ENCODE data around the gene UHRF2. TPM values are rescaled to one million over a fixed set of nuclear protein-coding genes. Genes with fewer than 3 reads are reported as not detected.

UHRF2 gene
- total and polyA plus RNA-seq, 2 of the 4 experiments (the other 2 are of a cell fraction): 27.6 to 37.3 TPM

- ATAC-seq (ENCODE audit: low read depth): no peak
These were observed 122.6 kb downstream of the UHRF2 start for GRCh38 chr9:6535594-6535993.

More at GRCh38 chr9:6535594-6535993, 122.6 kb downstream of the UHRF2 start:
- no peak overlapping the region for H3K27ac ChIP-seq (ENCODE audit: insufficient read depth, low read length)
- no peak overlapping the region for H3K4me2 ChIP-seq (ENCODE audit: low read depth, low read length)
- H3K9me1 ChIP-seq (ENCODE audit: insufficient read depth, low read length): peaks cover 3% of the 10 kb centered on the region; the same call in 1 of the 2 replicates
- no TSS peak for BruUV-seq (replicated peaks)
- no peak overlapping the region for H4K91ac ChIP-seq (ENCODE audit: insufficient read depth, low read depth, low read length)
- ChIA-PET POLR2A (ENCODE audit: unreplicated experiment) (no interaction called here), CTCF (interaction anchor here (0.9 kb wide), 1 partner anchor 40 kb away, joined by 3 read pairs; no protein-coding TSS in a partner anchor)
- H2AFZ ChIP-seq (replicated peaks; ENCODE audit: low read length, poor library complexity): no peak overlapping the region
- no peak overlapping the region for H4K8ac ChIP-seq (ENCODE audit: low read depth in 2 of 2, low read length in 2 of 2)
- no peaks in the 10 kb centered on the region for H3K36me3 ChIP-seq (ENCODE audit: control insufficient read depth, insufficient read depth, low read length)
- H3K14ac ChIP-seq (replicated peaks; ENCODE audit: low read depth, low read length): no peak overlapping the region
- H2BK20ac ChIP-seq (ENCODE audit: low read depth, low read length): no peak overlapping the region
- dilution Hi-C loops (cut with HindIII; ENCODE audit: low sequenced_read_pairs, unreplicated experiment): no loop called here
- WGBS, 2 experiments (ENCODE audit: extremely low coverage in 2 of 2, insufficient read length in 1 of 2): 72% methylated on average over 2 of the region's 3 CpGs; no CpG with 5 or more reads in 1 of the 2 experiments
- 0 out of 2 replicates have a peak, but pooled peaks cover 2% of the 10 kb centered on the region for H3K4me1 ChIP-seq (ENCODE audit: control insufficient read depth, insufficient read depth, low read length)
- H3K9ac ChIP-seq (ENCODE audit: low read depth, low read length): no peak overlapping the region
- no peak overlapping the region for H3K56ac ChIP-seq (ENCODE audit: extremely low read depth, insufficient read depth, low read length)
- no peaks in the 10 kb centered on the region for H4K20me1 ChIP-seq (ENCODE audit: insufficient read depth, low read length)
- no peak overlapping the region for H4K5ac ChIP-seq (ENCODE audit: low read depth, low read length)
- TF ChIP-seq MAFK (IDR thresholded peaks at IDR 0.05; ENCODE audit: low read depth, low read length): no peak
- no peak for TF ChIP-seq POLR2A (IDR thresholded peaks at IDR 0.05; ENCODE audit: low read depth, low read length)
- TF ChIP-seq, protein P1, sequence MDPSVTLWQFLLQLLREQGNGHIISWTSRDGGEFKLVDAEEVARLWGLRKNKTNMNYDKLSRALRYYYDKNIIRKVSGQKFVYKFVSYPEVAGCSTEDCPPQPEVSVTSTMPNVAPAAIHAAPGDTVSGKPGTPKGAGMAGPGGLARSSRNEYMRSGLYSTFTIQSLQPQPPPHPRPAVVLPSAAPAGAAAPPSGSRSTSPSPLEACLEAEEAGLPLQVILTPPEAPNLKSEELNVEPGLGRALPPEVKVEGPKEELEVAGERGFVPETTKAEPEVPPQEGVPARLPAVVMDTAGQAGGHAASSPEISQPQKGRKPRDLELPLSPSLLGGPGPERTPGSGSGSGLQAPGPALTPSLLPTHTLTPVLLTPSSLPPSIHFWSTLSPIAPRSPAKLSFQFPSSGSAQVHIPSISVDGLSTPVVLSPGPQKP (IDR thresholded peaks at IDR 0.05; ENCODE audit: borderline replicate concordance, low read depth, low read length): no peak
- no peak for TF ChIP-seq FOS (IDR thresholded peaks at IDR 0.05; ENCODE audit: low read depth, low read length)
- TF ChIP-seq RAD21 (IDR thresholded peaks at IDR 0.05; ENCODE audit: low read length): no peak
- no peak for TF ChIP-seq MAZ (IDR thresholded peaks at IDR 0.05; ENCODE audit: borderline replicate concordance, low read depth, low read length)
- TF ChIP-seq SMC3 (IDR thresholded peaks at IDR 0.05; ENCODE audit: low read depth, low read length): no peak
- TF ChIP-seq RCOR1 (IDR thresholded peaks at IDR 0.05; ENCODE audit: insufficient replicate concordance, low read length): no peak
- TF ChIP-seq BHLHE40 (IDR thresholded peaks at IDR 0.05; ENCODE audit: low read depth, low read length): no peak
- no peak for TF ChIP-seq RFX5 (IDR thresholded peaks at IDR 0.05; ENCODE audit: low read depth, low read length)
- no peak for TF ChIP-seq CEBPB (IDR thresholded peaks at IDR 0.05; ENCODE audit: low read depth, low read length)
- TF ChIP-seq CHD1 (IDR thresholded peaks at IDR 0.05; ENCODE audit: low read depth, low read length): no peak
- no peak for TF ChIP-seq NFE2L2 (IDR thresholded peaks at IDR 0.05; ENCODE audit: low read depth, low read length)
- TF ChIP-seq MXI1 (IDR thresholded peaks at IDR 0.05; ENCODE audit: borderline replicate concordance, low read depth, low read length): no peak
- TF ChIP-seq USF2 (IDR thresholded peaks at IDR 0.05; ENCODE audit: low read depth, low read length): no peak
- TF ChIP-seq, protein P2, sequence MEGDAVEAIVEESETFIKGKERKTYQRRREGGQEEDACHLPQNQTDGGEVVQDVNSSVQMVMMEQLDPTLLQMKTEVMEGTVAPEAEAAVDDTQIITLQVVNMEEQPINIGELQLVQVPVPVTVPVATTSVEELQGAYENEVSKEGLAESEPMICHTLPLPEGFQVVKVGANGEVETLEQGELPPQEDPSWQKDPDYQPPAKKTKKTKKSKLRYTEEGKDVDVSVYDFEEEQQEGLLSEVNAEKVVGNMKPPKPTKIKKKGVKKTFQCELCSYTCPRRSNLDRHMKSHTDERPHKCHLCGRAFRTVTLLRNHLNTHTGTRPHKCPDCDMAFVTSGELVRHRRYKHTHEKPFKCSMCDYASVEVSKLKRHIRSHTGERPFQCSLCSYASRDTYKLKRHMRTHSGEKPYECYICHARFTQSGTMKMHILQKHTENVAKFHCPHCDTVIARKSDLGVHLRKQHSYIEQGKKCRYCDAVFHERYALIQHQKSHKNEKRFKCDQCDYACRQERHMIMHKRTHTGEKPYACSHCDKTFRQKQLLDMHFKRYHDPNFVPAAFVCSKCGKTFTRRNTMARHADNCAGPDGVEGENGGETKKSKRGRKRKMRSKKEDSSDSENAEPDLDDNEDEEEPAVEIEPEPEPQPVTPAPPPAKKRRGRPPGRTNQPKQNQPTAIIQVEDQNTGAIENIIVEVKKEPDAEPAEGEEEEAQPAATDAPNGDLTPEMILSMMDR (conservative IDR thresholded peaks at IDR 0.05; ENCODE audit: low read depth, low read length): no peak
- DNase-seq: no peak
- H3K4ac ChIP-seq (ENCODE audit: low read depth, low read length): no peak overlapping the region
- no peaks in the 10 kb centered on the region for H3K9me3 ChIP-seq (ENCODE audit: control insufficient read depth, insufficient read depth, low read length)
- no peak overlapping the region for H2AK5ac ChIP-seq (ENCODE audit: low read depth, low read length)
- H3K79me1 ChIP-seq (ENCODE audit: low read depth in 1 of 2, low read length in 2 of 2): no peaks in the 10 kb centered on the region
- no peak overlapping the region for H2BK120ac ChIP-seq (ENCODE audit: low read depth, low read length)
- no peaks in the 10 kb centered on the region for H3K27me3 ChIP-seq (ENCODE audit: control insufficient read depth, insufficient read depth, low read length)
- no peak overlapping the region for H3K18ac ChIP-seq (ENCODE audit: low read depth, low read length)
- no peak overlapping the region for H3K4me3 ChIP-seq (ENCODE audit: insufficient read depth, low read depth, low read length)
- H2BK15ac ChIP-seq (ENCODE audit: low read depth, low read length): no peak overlapping the region
- no peak overlapping the region for H2AK9ac ChIP-seq (replicated peaks; ENCODE audit: low read depth, low read length, poor library complexity)
- in situ Hi-C loops (cut with MboI; ENCODE audit: low sequenced_read_pairs): no loop called here
- intact Hi-C loops (cut with micrococcal nuclease): no loop called here
- H3K23ac ChIP-seq (ENCODE audit: low read depth, low read length): no peak overlapping the region
- H2BK5ac ChIP-seq (ENCODE audit: low read depth, low read length, poor library complexity, severe bottlenecking): no peak overlapping the region
